A204.1 (cell line): Measurements from ENCODE around the gene ZNF783.
"Not testable (repeated sequence)": the region's sequence is repeated elsewhere in the genome, so short reads cannot be mapped to it uniquely, and the experiment has no call there.

Source experiments
- FAIRE-seq: peaks from 2 replicates; lab custom pipeline; 2012; peaks lifted over from hg19 to GRCh38; lab: Jason Lieb, UNC

The ZNF783 gene

DNA sequence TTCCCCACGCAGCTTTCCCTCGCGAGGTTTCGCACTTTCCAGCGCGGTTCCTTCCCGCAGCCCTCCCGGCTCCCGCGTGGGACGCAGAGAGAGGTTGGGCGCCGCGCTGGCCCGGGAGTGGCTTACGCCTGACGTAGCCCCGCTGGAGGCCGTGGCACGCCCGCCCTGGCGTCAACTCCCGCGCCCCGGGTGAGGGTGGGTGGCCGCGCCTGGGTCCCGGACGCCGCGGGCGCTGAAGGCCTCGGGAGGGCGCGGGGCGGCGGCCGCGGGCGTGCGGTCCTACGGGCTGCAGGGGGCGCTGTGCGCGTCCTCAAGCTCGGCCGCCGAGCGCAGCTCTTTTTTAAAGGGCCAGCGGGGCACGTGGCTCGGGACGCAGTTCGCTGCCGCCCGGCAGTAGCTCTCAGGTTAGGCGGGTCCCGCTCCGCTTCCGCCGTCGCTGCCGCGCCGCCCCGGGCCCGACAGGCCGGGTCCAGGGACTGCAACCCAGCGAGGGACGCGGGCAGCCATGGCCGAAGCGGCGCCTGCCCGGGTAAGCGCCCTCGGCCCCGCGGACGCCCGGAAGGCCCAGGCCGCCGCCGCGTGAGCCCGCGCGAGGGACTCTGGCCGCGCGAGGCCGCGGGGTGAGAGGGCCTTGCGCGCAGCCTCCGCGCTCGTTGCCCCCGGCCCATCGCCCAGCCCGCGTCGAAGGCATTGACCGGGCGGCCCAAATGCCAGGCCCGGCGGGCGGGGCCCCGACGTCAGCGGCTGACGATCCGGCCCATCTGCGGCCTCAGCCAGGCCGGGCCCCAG, at the start of gene ZNF783:
TSS of gene ZNF783 (plus strand) at position 368 of the 789 bp plus-strand sequence. CDS start at position 506, 138 bp downstream.
- no peak for FAIRE-seq

DNA sequence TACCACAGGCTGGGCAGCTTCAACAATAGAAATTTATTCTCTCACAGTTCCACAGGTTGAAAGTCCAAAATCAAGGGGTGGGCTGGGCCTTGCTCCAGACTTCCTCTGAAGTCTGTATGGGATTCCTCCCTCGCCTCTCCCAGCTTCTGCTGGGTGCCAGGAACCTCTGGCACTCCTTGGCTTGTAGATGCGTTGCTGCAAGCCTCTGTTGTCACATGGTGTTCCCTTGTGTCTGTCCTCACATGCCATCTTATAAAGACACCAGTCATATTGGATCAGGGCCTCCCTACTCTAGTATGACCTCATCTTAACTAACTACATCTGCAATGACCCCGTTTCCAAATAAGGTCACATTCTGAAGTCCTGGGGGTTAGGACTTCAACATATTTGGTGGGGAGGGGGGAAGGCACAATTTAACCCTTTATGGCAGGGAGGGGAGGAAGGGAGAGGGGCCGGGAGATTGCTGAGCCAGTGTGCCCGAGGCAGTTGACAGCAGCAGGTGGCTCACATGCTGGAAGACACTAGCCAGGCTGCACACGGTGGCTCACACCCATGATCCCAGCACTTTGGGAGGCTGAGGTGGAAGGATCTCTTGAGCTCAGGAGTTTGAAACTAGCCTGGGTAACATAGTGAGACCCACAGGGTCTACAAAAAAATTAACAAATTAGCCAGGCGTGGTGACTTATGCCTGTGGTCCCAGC, 47.8 kb upstream of the ZNF783 start:
- no peak for FAIRE-seq

DNA sequence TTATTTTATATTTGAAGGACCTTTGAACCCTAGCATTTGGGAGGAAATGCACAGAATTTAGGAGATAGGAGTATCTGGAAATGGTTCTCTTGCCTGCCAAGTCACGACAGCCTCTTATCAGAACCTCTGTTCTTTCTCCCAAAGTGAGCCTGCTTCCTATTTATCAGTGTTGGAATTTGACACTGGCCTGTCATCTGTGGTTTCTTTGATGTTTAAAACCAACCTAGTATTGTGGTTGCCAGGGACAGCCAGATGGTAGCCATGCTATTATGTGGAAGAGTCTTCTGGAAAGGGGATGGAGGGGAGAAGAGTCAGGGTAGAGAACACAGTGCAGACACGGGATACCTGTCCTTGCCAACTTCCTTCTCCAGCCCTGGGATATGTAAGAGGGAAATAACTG, 45.6 kb upstream of the ZNF783 start:
- FAIRE-seq: no peak

DNA sequence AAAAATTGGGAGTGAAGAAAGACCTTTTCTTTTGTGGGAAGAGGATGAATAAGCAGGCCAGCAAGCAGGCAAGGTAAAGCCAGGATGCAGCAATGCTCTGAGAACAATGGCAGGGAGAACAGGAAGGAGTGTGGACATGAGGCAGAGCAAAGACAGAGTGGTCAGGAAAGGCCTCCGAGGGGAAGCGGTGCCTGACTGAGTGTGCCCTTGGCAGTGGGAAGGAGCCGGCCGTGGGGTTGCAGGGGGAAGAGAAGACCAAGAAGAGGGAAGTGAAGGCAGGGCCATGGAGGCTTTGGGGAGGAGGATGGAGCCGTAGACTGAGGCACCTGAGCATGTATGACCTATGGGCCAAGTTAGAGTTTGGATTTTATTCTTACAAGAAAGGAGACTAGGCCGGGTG, 44.4 kb upstream of the ZNF783 start:
- no peak for FAIRE-seq

DNA sequence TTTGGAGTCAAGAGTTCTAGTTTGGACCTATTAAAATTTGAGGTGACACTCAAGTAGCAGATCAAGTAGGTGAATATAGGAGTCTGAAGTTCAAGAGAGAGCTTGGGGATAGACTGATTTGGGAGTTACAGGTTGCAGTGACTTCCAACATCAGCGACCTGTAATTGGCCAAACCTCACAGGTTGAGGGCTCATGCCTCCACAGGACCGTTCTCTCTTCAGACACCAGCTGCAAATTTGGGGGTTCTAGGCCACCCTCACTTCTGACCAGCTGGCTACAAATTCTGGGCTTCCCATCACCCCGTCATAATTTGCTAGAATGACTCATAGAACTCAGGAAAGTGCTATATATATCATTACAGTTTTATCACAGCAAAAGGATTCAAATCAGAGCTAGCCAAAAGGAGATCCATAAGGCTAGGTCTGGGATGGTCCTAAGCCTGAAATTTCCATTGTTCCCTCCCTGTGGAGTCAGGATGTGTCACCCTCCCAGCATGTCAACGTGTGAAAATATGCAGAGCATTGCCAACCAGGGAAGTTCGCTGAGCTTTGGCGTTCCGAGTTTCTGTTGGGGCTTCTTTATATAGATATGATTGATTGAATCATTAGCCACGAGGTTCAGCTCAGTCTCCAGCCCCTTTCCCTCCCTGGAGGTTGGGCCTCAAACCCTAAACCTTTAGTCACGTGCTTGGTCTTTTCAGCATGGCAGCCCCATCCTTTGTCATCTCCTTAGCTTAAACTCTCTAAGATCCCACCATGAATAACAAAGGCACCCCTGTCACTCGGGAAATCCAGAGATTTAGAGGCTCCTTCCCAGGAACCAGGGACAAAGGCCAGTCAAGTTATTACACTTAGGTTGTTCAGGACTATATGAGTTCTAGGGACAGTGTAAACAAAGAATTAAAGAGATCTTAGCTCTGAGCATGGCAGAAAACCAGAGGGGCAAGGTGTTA, 43.3 kb upstream of the ZNF783 start:
- FAIRE-seq: no peak

DNA sequence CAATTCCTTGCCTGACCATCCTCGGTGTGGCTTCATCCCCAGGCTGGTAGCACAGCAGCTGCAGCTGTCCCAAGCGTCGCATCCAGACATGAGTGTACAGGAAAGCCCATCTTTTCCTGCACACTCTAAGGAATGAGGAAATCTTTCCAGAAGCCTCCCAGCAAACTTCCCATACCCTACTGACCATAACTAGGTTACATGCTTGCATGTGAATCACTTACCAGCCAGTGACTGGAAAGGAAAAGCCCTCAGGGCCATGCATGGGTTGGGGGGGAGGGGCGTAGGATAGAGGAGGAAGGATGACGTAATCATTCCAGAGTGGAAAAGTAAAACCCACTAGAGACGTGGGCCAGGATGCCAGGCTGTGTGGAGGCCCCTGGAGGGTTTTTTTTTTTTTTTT, 41.5 kb upstream of the ZNF783 start:
- no peak for FAIRE-seq

DNA sequence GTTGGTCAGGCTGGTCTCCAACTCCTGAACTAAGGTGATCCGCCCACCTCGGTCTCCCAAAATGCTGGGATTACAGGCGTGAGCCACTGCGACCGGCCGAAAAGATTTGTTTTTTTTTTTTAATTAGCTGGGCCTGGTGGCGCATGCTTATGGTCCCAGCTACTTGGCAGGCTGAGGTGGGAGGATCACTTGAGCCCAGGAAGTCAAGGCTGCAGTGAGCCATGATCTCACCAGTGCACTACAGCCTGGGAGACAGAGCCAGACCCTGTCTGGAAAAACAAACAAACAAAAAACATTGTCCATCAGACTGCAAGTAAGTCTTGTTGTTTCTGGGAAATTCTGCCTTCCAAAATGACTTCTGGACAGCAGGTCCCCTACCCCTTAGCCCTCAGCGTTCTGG, 38.8 kb upstream of the ZNF783 start:
- no peak for FAIRE-seq

DNA sequence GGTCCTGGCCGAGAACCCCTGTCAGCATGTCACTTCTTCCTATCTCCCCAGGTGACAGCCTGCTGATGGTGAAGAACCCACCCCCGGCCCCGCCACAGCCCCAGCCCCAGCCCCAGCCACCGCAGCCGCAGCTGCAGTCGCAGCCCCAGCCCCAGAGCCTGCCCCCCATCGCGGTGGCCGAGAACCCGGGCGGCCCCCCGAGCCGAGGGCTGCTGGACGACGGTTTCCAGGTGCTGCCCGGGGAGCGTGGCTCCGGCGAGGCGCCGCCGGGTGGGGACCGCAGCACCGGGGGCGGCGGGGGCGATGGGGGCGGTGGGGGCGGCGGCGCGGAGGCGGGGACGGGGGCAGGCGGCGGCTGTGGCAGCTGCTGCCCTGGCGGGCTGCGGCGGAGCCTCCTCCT, 38.2 kb upstream of the ZNF783 start:
- no peak for FAIRE-seq

DNA sequence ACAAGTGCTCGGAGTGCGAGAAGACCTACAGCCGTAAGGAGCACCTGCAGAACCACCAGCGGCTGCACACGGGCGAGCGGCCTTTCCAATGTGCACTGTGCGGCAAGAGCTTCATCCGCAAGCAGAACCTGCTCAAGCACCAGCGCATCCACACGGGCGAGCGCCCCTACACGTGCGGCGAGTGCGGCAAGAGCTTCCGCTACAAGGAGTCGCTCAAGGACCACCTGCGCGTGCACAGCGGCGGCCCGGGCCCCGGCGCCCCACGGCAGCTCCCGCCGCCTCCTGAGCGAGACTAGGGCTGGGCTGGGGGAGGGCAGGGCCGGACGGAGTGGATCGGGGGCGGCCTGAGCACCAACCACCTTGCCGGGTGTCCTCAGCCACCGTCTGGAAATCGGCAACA, 37.6 kb upstream of the ZNF783 start:
- FAIRE-seq: no peak

DNA sequence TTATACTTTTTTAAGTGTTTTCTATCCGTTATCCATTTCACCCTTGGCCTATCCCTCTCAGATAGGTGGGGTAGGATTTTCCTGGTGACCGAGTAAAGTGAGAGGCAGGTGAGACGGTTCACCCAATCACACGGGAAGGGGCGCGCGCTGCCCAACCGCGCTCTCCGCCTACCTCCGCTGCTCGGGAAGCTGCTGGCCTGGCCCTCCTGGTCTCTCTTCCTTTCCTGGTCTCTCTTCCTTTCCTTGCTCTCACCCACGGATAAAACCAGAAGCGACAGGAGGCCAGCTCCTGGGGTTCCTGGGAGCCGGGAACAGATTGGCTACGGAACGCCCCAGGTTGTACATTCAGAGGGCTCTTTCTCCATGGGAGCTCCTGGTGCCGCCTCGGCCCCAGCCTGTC, 36.9 kb upstream of the ZNF783 start:
- no peak for FAIRE-seq

DNA sequence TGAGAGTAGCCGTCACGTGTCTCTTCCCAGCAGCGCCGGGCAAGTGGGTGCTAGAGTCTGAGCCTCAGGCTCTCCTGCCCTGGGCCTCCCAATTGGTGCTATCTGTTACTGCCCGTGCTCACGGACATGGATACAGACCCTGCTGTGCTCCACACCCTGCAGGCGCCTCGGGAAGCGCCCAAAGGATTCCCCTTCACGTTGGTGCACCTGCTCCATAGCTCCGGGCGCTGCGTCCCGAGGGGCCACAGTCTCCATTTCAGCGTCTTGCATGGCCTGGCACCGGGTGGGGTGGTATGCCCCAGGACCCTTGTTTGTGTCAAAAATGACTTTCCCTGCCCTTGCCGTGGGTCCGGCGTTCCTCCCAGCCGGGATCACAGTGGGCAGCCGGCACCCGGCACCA, 36.3 kb upstream of the ZNF783 start:
- no peak for FAIRE-seq

DNA sequence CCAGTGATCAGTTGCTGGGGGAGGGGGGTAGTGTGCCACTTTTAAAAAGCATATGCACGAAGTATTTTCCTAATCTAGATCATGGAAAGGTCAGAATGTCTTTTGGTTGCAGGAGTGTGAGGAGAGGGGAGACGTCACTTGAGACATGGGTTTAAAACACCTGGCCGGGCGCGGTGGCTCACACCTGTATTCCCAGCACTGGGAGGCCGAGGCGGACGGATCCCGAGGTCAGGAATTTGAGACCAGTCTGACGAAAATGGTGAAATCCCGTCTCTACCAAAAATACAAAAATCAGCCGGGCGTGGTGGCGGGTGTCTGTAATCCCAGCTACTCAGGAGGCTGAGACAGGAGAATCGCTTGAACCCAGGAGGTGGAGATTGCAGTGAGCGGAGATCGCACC, 35.6 kb upstream of the ZNF783 start:
- not testable (repeated sequence) for FAIRE-seq

DNA sequence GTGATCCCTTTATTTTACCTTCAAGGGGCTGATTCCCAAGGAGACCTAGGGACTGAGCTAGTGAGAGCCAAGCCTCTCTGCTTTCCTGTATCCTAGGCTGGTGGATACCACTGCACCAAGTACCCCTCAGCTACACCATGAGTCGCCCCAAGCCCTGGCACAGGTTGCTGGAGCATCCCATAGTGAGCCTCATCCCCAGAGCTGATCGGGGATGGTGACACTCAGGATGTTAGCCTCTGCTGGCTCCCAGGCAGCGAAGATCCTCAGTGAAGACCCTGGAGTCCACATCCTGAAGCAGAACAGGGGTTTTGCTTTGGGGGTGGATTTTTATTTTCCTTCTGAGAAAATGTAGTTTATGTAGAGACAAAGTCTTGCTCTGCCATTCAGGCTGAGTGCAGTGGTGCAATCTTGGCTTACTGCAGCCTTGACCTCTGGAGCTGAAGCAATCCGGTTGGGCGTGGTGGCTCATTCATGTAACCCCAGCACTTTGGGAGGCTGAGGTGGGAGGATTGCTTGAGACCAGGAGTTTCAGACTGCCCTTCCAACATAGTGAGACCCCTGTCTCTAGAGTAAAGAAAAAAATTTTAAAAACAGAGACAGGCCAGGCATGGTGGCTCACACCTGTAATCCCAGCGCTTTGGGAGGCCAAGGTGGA, 35.0 kb upstream of the ZNF783 start:
- no peak for FAIRE-seq

DNA sequence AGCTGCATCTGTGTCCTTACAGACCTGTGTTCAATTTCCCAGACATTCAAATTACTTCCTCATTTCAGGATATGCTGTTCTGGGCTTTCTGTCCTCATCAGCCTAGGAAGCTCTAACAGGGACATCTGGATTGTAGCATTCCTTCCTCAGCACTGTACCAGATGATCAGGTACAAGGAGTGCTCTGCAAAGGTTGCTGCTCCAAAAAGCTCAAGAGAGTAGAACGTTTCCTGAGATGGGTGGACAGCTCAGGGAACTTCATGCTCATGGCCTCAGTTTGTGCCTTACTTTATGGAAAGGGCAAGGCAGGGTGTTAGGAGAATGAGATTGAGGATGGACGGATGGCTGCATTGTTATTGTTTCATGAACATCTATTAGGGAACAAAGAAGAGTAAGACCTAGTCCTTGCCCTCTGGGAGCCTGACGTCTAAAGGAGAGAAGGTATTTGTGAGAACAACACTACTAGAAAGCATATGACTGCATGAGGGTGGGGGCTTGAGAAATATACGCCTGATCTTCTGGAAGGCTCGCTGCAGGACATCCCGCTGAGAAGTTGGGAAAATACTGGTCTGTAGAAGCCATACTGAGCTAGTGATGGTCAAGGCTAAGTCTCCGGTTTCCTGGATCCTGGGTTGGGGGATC, 33.0 kb upstream of the ZNF783 start:
- FAIRE-seq: no peak

DNA sequence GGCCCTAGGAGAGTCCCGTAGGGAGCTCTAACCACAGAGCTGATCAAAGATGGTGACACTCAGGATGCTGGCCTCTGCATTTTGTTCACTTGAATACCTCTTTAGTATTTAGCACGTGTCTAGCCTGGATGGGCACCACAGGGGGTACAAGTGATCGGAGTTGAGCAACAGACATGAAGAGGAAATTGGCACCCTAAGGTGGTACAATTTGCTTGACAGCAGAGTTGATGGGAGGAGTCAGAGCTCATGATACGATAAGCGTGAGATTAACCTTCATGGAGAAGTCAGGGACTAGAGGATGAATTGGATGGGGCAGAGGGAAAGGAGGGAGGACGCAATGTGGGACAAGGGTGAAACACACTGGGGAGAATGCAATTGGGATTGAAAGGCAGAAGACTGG, 32.5 kb upstream of the ZNF783 start:
- FAIRE-seq: no peak

DNA sequence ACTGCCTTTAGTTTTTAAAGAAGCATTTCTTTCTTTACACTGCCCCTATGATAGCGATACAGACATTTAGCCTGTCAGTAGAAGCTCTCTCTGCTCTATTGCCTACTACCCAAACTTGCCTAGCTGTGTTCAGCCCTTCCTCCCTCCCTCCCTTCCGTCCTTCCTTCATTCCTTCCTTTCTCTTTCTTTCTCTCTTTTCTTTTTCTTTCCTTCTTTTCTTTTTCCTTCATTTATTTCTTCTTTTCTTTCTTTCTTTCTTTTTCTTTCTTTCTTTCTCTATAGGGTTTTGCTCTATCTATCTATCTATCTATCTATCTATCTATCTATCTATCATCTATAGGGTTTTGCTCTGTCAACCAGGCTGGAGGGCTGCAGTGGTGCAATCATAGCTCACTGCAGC, 29.6 kb upstream of the ZNF783 start:
- FAIRE-seq: no peak

DNA sequence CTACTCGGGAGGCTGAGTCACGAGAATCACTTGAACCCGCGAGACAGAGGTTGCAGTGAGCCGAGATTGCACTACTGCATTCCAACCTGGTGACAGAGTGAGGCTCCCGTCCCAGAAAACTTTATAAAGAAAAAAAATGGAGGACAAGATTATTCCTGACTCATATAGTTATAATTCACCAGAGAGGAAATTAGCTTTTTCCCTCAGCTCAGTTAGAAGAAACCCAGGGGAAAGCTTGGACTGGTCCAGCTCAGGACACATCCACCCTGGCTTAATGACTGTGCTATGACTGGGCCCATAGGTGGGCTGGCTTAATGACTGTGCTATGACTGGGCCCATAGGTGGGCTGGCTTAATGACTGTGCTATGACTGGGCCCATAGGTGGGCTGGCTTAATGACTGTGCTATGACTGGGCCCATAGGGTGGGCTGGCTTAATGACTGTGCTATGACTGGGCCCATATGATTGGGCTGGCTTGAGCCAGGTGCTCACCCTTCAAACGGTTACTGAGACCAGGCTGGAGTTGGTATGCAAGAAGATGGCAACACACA, 28.3 kb upstream of the ZNF783 start:
- not testable (repeated sequence) for FAIRE-seq

DNA sequence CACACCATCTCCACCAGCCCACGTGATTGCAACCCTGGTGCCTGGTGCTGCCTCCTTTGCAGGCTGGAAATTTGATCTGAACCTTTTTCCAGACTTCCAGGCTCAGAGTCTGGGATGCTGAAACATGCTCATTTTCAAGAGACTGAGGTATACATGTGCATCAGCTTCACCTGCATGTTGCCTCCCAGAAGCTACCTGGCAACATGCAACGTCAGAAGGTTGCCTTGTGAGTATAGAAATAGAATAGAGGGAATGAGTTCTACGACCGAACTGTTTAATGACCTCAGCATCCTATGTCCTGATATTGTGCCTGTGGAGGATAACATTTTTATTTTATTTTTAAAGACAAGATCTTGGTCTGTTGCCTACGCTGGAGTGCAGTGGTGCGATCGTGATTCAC, 24.5 kb upstream of the ZNF783 start:
- FAIRE-seq: no peak

DNA sequence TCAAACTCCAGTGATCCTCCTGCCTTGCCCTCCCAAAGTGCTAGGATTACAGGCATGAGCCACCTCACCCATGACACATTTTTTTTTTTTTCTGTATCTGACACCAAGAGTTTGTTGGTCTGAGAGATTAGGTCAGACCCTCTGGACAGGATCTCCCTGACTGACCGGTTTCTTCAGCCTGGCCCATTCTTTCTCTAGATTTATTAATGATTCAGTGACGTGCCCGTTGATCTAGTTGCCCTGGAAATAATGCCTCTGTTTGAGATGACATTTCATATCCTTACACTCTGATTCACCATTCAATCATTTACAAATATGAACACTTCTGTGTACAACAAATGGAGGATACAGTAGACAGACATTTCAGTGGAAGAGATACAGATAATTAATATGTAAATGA, 23.9 kb upstream of the ZNF783 start:
- no peak for FAIRE-seq

DNA sequence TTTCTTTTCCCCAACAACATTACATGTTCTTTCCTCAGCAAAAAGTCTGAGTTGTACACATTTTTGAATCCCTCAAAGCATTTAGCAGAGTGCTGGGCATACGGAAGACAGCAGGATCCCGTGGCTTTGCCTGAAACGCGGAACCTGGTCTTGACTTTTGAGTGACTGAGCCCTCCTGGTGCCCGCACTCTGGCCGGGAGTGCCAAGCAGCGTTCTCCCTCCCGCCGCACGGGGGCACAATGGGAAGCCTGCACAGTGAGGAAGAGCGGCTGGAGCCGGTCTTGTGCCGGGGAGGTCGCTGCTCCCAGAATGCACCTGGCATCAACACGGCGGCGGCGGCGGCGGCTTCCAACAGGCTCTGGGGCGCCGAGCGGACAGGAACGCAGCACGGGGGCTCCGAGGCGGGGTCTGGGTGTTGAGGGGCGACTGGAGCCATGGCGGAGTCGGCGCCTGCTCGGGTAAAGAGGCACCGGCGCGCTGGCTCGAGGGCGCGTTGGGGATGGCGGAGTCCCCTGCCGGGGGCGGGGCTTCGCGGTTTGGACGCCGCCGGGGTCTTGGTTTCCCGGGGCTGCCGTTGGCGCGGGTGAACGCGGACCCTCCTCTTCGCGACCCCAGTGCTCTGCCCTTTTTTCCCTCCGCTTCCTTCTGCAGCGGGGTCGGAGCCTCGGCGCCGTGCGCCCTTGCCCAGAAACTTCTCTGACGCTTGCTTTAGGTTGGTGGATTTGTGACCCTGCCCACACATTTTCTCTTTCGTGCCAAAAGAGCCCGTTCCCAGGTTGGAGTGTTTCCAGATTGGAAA, 22.5 kb upstream of the ZNF783 start, which contains the start of gene ZNF212:
TSS of gene ZNF212 (plus strand) at position 307 of the 799 bp plus-strand sequence. CDS start at position 435, 128 bp downstream.
- FAIRE-seq: no peak
